OCI-LY7 (cell line): Measurements from ENCODE around the gene VARS2.

Experiments used
- CTCF ChIP-seq: fragments of 200-600 bp; sonication (generic); conservative IDR thresholded peaks from 2 replicates; pipeline ENCODE4 v1.5.1; 2014; ENCODE audit warnings: mild to moderate bottlenecking, antibody characterized with exemption, low read length, moderate library complexity, mixed read lengths
- EZH2phosphoT487 ChIP-seq: fragments of 200-600 bp; sonication (generic); IDR thresholded peaks from 2 replicates; pipeline ENCODE4 v1.6.1; 2018; ENCODE audit warnings: low read depth, borderline replicate concordance, mild to moderate bottlenecking, mixed run types, antibody characterized with exemption, low read length, moderate library complexity, mixed read lengths

GRCh38 chr6:30896541-30896940 is 17.5 kb upstream of the VARS2 start:
- no peak for TF ChIP-seq CTCF
- no peak for TF ChIP-seq EZH2phosphoT487
